ENCODE measurements around the gene ZWILCH.
"Not testable (repeated sequence)": the region's sequence is repeated elsewhere in the genome, so short reads cannot be mapped to it uniquely, and the experiment has no call there.

Gene ZWILCH

GRCh38 chr15:66587020-66587419, 81.9 kb downstream of the ZWILCH start:
- DNase-seq = no peak

DNA sequence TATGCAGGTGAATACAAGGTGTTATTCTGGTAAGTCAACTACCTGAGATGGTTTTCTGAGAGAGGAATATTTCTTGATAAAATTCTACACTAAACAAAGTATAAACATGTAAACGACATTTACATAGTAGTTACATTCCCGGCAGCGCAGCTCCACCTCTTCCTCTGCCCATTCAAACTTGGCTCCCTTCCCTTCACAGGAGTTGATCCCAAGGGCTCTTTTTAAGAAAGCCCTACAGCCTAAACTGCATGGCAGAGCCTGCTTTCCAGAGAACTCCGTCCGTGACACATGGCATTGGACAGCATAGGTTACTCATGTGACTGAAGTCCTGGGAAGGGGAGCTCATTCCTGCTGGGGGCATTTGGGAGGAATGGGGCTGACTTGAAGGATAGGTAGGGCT, 82.6 kb downstream of the ZWILCH start:
- DNase-seq = no peak

DNA sequence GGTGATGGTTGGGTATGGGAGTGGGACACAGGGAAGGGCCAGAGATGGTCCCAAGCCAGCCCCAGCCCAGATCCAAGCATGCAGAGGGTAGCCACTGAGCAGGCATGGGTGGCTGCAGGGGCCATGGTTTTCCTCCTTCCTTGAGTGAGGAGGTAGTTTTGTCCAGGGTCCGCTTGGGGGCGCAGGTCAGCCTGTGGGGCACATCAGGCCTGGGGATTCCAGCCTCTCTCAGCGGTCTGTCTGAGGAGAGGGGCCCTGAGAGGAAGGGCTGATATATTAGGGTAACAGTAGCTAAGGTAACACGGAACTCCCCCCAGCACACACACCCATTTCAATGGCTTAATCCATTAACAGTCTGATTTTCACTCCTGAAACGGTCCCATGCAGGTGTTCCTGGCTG, 83.4 kb downstream of the ZWILCH start:
- no peak for DNase-seq

- DNase-seq = no peak
Observed at GRCh38 chr15:66588971-66589370, 83.8 kb downstream of the ZWILCH start.

- DNase-seq = not testable (repeated sequence)
Observed at GRCh38 chr15:66589429-66589828, 84.3 kb downstream of the ZWILCH start.

- DNase-seq = no peak
Observed at GRCh38 chr15:66590435-66590834, 85.3 kb downstream of the ZWILCH start.

DNA sequence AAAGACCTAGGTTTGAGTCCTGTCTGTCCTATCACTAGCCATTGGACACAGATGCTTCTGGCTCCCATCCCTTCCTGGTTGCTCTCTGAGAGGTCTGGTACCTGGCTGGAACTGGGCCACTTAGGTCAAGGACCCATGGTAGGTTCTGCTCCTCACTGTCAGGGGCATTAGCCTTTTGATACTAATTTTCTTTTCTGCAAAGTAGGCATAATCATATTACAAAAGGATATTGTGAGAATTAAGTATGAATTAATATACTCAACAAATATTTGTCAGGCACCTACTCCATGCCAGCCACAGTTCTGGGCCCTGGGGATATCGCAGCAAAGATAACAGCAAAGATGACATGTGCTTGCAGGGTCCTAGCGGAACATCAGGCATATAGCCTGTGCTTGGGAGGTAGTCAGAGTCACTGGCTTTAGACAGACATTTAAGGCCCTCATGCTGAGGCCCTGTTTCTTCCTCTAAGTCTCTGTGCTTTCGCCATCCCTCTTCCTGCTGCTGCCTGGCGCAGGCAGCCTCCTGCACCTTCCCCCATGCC, 86.3 kb downstream of the ZWILCH start:
- DNase-seq = no peak

- DNase-seq = no peak
Observed at GRCh38 chr15:66592505-66593218, 87.5 kb downstream of the ZWILCH start.

GRCh38 chr15:66593219-66593780, 88.2 kb downstream of the ZWILCH start:
- no peak for DNase-seq

- no peak for DNase-seq
Observed at GRCh38 chr15:66594344-66594743, 89.2 kb downstream of the ZWILCH start.

DNA sequence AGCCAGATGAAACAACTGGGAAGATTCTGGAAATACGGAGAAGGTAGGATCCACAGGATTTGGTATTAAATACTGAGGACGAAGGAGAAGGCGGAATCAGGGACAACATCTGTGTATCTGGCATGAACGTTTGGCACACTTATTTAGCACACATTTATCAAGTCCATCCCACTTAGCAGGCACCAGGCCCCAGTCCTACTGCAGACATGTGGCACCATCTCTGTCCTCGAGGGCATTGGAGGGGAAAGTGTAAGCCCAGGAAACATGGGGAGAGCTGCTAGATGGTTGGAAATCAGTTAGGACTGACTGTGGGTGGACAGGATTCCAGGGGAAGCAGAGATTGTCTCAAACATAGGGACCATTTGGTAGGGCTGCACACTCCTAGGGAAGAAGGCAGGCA, 89.7 kb downstream of the ZWILCH start:
- no peak for DNase-seq

DNA sequence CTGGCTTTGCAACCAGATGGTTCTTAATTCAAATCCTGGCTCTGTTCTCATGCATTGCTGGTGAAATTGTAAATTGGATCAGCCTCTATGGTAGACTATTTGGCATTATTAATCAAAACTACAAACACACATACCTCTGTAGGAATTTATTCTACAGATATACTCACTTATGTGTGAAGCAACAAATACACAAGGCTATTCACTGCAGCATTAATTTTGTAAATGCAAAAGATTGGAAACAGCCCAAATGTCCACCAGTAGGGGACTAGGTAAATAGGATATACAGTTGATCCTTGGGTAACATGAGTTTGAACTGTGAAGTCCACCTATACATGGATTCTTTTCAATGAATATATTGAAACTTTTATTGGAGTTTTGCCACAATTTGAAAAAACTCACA, 90.2 kb downstream of the ZWILCH start:
- no peak for DNase-seq

DNA sequence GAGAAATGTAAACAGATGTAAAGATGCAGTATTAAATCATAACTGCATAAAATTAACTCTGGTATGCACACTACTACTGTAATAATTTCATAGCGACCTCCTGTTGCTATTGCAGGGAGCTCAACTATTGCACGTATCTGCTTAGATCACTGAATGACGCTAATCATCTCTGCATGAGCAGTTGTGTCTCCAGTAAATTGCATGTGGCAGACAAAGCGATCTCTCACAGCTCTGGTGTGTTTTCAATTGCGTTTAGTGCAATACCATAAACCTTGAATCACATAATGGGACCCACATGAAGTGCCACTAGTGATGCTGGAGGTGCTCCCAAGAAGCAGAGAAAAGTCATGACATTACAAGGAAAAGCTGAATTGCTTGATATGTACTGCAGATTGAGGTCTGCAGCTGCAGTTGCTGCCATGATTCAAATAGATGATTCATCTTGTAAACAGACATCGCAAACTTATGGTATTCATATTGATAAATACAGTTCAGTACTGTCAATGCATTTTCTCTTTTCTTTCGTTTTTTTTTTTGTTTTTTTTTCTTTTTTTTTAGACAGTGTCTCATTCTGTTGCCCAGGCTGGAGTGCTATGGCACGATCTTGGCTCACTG, 90.9 kb downstream of the ZWILCH start:
- DNase-seq = no peak

- DNase-seq = no peak
Observed at GRCh38 chr15:66598095-66598815, 93.1 kb downstream of the ZWILCH start.
